ENCODE data around the gene UFC1. TPM values are rescaled to one million over a fixed set of nuclear protein-coding genes. Genes with fewer than 3 reads are reported as not detected.

UFC1 gene
- total and polyA plus RNA-seq, 2 experiments from 2014 or later = 57.5 to 77.0 TPM

DNA sequence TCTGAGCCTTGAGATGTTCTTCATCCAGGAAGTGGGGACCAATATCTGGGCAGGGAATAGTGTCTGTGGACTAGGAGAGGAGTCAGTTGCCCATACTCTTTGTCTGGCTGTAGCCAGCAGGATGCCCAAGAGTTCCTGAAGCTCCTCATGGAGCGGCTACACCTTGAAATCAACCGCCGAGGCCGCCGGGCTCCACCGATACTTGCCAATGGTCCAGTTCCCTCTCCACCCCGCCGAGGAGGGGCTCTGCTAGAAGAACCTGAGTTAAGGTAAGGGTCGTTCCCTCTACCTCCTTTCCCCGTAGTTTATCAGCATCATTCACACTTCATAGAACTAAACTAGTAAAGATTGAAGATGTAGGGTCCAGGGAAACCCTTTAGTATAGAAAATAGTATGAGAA lies 9.0 kb downstream of the UFC1 start (continued):
- TF ChIP-seq, protein P1, sequence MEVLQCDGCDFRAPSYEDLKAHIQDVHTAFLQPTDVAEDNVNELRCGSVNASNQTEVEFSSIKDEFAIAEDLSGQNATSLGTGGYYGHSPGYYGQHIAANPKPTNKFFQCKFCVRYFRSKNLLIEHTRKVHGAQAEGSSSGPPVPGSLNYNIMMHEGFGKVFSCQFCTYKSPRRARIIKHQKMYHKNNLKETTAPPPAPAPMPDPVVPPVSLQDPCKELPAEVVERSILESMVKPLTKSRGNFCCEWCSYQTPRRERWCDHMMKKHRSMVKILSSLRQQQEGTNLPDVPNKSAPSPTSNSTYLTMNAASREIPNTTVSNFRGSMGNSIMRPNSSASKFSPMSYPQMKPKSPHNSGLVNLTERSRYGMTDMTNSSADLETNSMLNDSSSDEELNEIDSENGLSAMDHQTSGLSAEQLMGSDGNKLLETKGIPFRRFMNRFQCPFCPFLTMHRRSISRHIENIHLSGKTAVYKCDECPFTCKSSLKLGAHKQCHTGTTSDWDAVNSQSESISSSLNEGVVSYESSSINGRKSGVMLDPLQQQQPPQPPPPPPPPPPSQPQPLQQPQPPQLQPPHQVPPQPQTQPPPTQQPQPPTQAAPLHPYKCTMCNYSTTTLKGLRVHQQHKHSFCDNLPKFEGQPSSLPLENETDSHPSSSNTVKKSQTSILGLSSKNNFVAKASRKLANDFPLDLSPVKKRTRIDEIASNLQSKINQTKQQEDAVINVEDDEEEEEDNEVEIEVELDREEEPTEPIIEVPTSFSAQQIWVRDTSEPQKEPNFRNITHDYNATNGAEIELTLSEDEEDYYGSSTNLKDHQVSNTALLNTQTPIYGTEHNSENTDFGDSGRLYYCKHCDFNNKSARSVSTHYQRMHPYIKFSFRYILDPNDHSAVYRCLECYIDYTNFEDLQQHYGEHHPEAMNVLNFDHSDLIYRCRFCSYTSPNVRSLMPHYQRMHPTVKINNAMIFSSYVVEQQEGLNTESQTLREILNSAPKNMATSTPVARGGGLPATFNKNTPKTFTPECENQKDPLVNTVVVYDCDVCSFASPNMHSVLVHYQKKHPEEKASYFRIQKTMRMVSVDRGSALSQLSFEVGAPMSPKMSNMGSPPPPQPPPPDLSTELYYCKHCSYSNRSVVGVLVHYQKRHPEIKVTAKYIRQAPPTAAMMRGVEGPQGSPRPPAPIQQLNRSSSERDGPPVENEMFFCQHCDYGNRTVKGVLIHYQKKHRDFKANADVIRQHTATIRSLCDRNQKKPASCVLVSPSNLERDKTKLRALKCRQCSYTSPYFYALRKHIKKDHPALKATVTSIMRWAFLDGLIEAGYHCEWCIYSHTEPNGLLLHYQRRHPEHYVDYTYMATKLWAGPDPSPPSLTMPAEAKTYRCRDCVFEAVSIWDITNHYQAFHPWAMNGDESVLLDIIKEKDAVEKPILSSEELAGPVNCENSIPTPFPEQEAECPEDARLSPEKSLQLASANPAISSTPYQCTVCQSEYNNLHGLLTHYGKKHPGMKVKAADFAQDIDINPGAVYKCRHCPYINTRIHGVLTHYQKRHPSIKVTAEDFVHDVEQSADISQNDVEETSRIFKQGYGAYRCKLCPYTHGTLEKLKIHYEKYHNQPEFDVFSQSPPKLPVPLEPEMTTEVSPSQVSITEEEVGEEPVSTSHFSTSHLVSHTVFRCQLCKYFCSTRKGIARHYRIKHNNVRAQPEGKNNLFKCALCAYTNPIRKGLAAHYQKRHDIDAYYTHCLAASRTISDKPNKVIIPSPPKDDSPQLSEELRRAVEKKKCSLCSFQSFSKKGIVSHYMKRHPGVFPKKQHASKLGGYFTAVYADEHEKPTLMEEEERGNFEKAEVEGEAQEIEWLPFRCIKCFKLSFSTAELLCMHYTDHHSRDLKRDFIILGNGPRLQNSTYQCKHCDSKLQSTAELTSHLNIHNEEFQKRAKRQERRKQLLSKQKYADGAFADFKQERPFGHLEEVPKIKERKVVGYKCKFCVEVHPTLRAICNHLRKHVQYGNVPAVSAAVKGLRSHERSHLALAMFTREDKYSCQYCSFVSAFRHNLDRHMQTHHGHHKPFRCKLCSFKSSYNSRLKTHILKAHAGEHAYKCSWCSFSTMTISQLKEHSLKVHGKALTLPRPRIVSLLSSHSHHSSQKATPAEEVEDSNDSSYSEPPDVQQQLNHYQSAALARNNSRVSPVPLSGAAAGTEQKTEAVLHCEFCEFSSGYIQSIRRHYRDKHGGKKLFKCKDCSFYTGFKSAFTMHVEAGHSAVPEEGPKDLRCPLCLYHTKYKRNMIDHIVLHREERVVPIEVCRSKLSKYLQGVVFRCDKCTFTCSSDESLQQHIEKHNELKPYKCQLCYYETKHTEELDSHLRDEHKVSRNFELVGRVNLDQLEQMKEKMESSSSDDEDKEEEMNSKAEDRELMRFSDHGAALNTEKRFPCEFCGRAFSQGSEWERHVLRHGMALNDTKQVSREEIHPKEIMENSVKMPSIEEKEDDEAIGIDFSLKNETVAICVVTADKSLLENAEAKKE (CRISPR knock-in tag; IDR thresholded peaks at IDR 0.05) = no peak

DNA sequence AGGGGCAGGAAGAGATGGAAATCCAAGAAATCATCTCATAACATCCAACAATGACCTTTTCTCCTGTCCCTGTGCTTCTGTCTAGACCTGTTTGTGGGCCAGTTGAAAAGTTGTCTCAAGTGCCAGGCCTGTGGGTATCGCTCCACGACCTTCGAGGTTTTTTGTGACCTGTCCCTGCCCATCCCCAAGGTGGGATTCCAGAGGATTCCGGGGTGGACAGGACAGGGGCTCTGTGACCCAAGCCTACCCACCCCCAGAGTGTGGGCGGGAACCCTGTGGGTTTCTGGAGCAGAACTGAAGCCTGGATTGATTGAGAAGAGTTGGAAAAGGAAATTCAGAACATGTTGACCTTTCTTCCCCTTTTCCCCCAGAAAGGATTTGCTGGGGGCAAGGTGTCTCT lies 10.0 kb downstream of the UFC1 start:
- H2AFZ ChIP-seq = no peak overlapping the region
- H3K9me2 ChIP-seq (ENCODE audit: insufficient read depth) = no peaks in the 10 kb centered on the region
- H3K4me2 ChIP-seq = no peak overlapping the region
- H3K36me3 ChIP-seq (ENCODE audit: insufficient read depth) = no peaks in the 10 kb centered on the region; the same call in none of the 2 replicates
- Mint-ChIP-seq H3K36me3 (ENCODE audit: low read depth) (peaks cover 27% of the 10 kb centered on the region), H3K4me1 (peaks cover 25% of the 10 kb centered on the region), H3K27me3 (ENCODE audit: insufficient read depth, low read depth, poor library complexity) (peaks cover 28% of the 10 kb centered on the region), H3K27ac (no peak overlapping the region), H3K4me3 (no peak overlapping the region), H3K9me3 (no peaks in the 10 kb centered on the region)
- no peak overlapping the region for H3K4me3 ChIP-seq
- peaks cover 5% of the 10 kb centered on the region; the same call in 1 of the 2 replicates for H3K79me2 ChIP-seq (replicated peaks; ENCODE audit: insufficient read depth)
- DNase-seq (ENCODE audit: low spot score) = no peak
- no peaks in the 10 kb centered on the region for H3K27me3 ChIP-seq (ENCODE audit: insufficient read depth)
- no peaks in the 10 kb centered on the region for H4K20me1 ChIP-seq (replicated peaks; ENCODE audit: insufficient read depth)
- H3F3A ChIP-seq (replicated peaks; ENCODE audit: low read depth) = peaks cover 32% of the 10 kb centered on the region
- no peak overlapping the region for H3K27ac ChIP-seq (ENCODE audit: low read depth)
- no peak for ATAC-seq
- H3K4me1 ChIP-seq (ENCODE audit: insufficient read depth) = peaks cover 11% of the 10 kb centered on the region; the same call in 1 of the 2 replicates
- no peak for TF ChIP-seq NANOG (IDR thresholded peaks at IDR 0.05; ENCODE audit: borderline replicate concordance)
- TF ChIP-seq, protein P1 (CRISPR knock-in tag; IDR thresholded peaks at IDR 0.05) = no peak
- TF ChIP-seq, protein P2, sequence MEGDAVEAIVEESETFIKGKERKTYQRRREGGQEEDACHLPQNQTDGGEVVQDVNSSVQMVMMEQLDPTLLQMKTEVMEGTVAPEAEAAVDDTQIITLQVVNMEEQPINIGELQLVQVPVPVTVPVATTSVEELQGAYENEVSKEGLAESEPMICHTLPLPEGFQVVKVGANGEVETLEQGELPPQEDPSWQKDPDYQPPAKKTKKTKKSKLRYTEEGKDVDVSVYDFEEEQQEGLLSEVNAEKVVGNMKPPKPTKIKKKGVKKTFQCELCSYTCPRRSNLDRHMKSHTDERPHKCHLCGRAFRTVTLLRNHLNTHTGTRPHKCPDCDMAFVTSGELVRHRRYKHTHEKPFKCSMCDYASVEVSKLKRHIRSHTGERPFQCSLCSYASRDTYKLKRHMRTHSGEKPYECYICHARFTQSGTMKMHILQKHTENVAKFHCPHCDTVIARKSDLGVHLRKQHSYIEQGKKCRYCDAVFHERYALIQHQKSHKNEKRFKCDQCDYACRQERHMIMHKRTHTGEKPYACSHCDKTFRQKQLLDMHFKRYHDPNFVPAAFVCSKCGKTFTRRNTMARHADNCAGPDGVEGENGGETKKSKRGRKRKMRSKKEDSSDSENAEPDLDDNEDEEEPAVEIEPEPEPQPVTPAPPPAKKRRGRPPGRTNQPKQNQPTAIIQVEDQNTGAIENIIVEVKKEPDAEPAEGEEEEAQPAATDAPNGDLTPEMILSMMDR (conservative IDR thresholded peaks at IDR 0.05; ENCODE audit: low read depth in 2 of 2) = no peak
